Epithelial cell of proximal tubule (primary cell): ENCODE measurements around the gene FGF21. TPM values are rescaled to one million over a fixed set of nuclear protein-coding genes. Genes with fewer than 3 reads are reported as not detected.

Experiments
- DNase-seq: peaks from one replicate; pipeline ENCODE4 v3.0.0-alpha.2; 2011; ENCODE audit warnings: low read depth
- H3K4me3 ChIP-seq: 2 replicates; pipeline ENCODE4 v1.5.1; 2011; ENCODE audit warnings: low read depth, mild to moderate bottlenecking, low read length
- CTCF ChIP-seq: conservative IDR thresholded peaks from 2 replicates; pipeline ENCODE4 v1.5.1; 2012; ENCODE audit warnings: low read depth, mild to moderate bottlenecking, low read length
- total RNA-seq: library from RNA; depleted of rRNA; stranded (reverse); fragments of >200 nt; gene quantifications from 2 replicates; pipeline ENCODE4 v1.2.3, GENCODE V29; 2015

Gene FGF21
- total RNA-seq, 1 donor from 2014 or later: not detected

- DNase-seq: no peak
- TF ChIP-seq CTCF: no peak
- H3K4me3 ChIP-seq: no peak overlapping the region
Measured at GRCh38 chr19:48796298-48797083, 41.2 kb downstream of the FGF21 start.

GRCh38 chr19:48797103-48797502 lies 41.8 kb downstream of the FGF21 start:
- no peak for TF ChIP-seq CTCF
- H3K4me3 ChIP-seq: no peak overlapping the region
- no peak for DNase-seq

GRCh38 chr19:48798937-48799336 lies 43.6 kb downstream of the FGF21 start:
- no peak overlapping the region for H3K4me3 ChIP-seq
- no peak for DNase-seq
- no peak for TF ChIP-seq CTCF

- no peak overlapping the region for H3K4me3 ChIP-seq
- no peak for DNase-seq
- TF ChIP-seq CTCF: no peak
Measured at GRCh38 chr19:48799358-48800300, 44.3 kb downstream of the FGF21 start.

GRCh38 chr19:48802623-48803022 lies 47.3 kb downstream of the FGF21 start:
- TF ChIP-seq CTCF: no peak
- H3K4me3 ChIP-seq: no peak overlapping the region
- no peak for DNase-seq

GRCh38 chr19:48804496-48804895 lies 49.2 kb downstream of the FGF21 start:
- no peak for DNase-seq
- H3K4me3 ChIP-seq: no peak overlapping the region
- TF ChIP-seq CTCF: no peak
